ENCODE measurements around the gene WDFY2. TPM values are rescaled to one million over a fixed set of nuclear protein-coding genes. Genes with fewer than 3 reads are reported as not detected.

The WDFY2 gene
- total and polyA plus RNA-seq, 4 donors = 4.6 to 27.3 (median 10.9) TPM

GRCh38 chr13:51805313-51805712, 221.1 kb downstream of the WDFY2 start:
- Histone ChIP-seq H3K4me3 (no peak overlapping the region), H3K36me3 (ENCODE audit: control insufficient read depth in 4 of 4, insufficient read depth in 4 of 4, low read length in 4 of 4) (no peaks in the 10 kb centered on the region), H3K9me3 (ENCODE audit: control insufficient read depth in 4 of 4, insufficient read depth in 3 of 4, low read length in 3 of 4) (no peaks in the 10 kb centered on the region), H3K4me1 (ENCODE audit: control insufficient read depth in 5 of 5, insufficient read depth in 5 of 5, low read length in 5 of 5) (peaks cover 5 to 20% (median 17%) of the 10 kb centered on the region in 5 donors), H3K27ac (ENCODE audit: low read depth in 1 of 2, low read length in 1 of 2) (no peak overlapping the region), H3K9ac (ENCODE audit: insufficient read depth in 1 of 2, low read length in 2 of 2) (no peak overlapping the region), H3K27me3 (ENCODE audit: control insufficient read depth in 3 of 3, insufficient read depth in 3 of 3, low read length in 2 of 3) (no peaks in the 10 kb centered on the region)
- WGBS, 2 donors = 93 to 95% methylated on average over 4 of the region's 4 CpGs
- ATAC-seq (ENCODE audit: insufficient read depth, low FRiP score) (no peak), DNase-seq (no peak)
- no peak for TF ChIP-seq CTCF (IDR thresholded peaks at IDR 0.05; ENCODE audit: control extremely low read depth, extremely low read depth)

GRCh38 chr13:51805925-51806324, 221.7 kb downstream of the WDFY2 start:
- no peak for TF ChIP-seq CTCF (IDR thresholded peaks at IDR 0.05; ENCODE audit: control extremely low read depth, extremely low read depth)
- Histone ChIP-seq H3K27ac (ENCODE audit: low read depth in 1 of 2, low read length in 1 of 2) (no peak overlapping the region), H3K4me3 (no peak overlapping the region), H3K36me3 (ENCODE audit: control insufficient read depth in 4 of 4, insufficient read depth in 4 of 4, low read length in 4 of 4) (no peaks in the 10 kb centered on the region), H3K9me3 (ENCODE audit: control insufficient read depth in 4 of 4, insufficient read depth in 3 of 4, low read length in 3 of 4) (no peaks in the 10 kb centered on the region), H3K4me1 (ENCODE audit: control insufficient read depth in 5 of 5, insufficient read depth in 5 of 5, low read length in 5 of 5) (peaks cover 5 to 20% (median 17%) of the 10 kb centered on the region in 5 donors), H3K9ac (ENCODE audit: insufficient read depth in 1 of 2, low read length in 2 of 2) (no peak overlapping the region), H3K27me3 (ENCODE audit: control insufficient read depth in 3 of 3, insufficient read depth in 3 of 3, low read length in 2 of 3) (no peaks in the 10 kb centered on the region)
- 94 to 100% methylated on average over 2 of the region's 2 CpGs for WGBS, 2 donors
- DNase-seq (no peak), ATAC-seq (ENCODE audit: insufficient read depth, low FRiP score) (no peak)

GRCh38 chr13:51806566-51806965, 222.3 kb downstream of the WDFY2 start:
- ATAC-seq (ENCODE audit: insufficient read depth, low FRiP score) (no peak), DNase-seq (peak in 1 of 3 donors; percentile 46)
- TF ChIP-seq CTCF (IDR thresholded peaks at IDR 0.05; ENCODE audit: control extremely low read depth, extremely low read depth) = no peak
- H3K36me3 ChIP-seq (ENCODE audit: control insufficient read depth in 4 of 4, insufficient read depth in 4 of 4, low read length in 4 of 4) = no peaks in the 10 kb centered on the region
- no peaks in the 10 kb centered on the region for H3K9me3 ChIP-seq (ENCODE audit: control insufficient read depth in 4 of 4, insufficient read depth in 3 of 4, low read length in 3 of 4)
- H3K9ac ChIP-seq (ENCODE audit: insufficient read depth in 1 of 2, low read length in 2 of 2) = no peak overlapping the region
- no peak overlapping the region for H3K27ac ChIP-seq (ENCODE audit: low read depth in 1 of 2, low read length in 1 of 2)
- no peaks in the 10 kb centered on the region for H3K27me3 ChIP-seq (ENCODE audit: control insufficient read depth in 3 of 3, insufficient read depth in 3 of 3, low read length in 2 of 3)
- H3K4me1 ChIP-seq (ENCODE audit: control insufficient read depth in 5 of 5, insufficient read depth in 5 of 5, low read length in 5 of 5) = peaks cover 5 to 20% (median 15%) of the 10 kb centered on the region in 5 donors
- no peak overlapping the region for H3K4me3 ChIP-seq
- WGBS, 2 donors = 67 to 77% methylated on average over 2 of the region's 2 CpGs

GRCh38 chr13:51807041-51807440, 222.8 kb downstream of the WDFY2 start:
- Histone ChIP-seq H3K9ac (ENCODE audit: insufficient read depth in 1 of 2, low read length in 2 of 2) (no peak overlapping the region), H3K9me3 (ENCODE audit: control insufficient read depth in 4 of 4, insufficient read depth in 3 of 4, low read length in 3 of 4) (no peaks in the 10 kb centered on the region), H3K36me3 (ENCODE audit: control insufficient read depth in 4 of 4, insufficient read depth in 4 of 4, low read length in 4 of 4) (no peaks in the 10 kb centered on the region), H3K27ac (ENCODE audit: low read depth in 1 of 2, low read length in 1 of 2) (no peak overlapping the region), H3K27me3 (ENCODE audit: control insufficient read depth in 3 of 3, insufficient read depth in 3 of 3, low read length in 2 of 3) (no peaks in the 10 kb centered on the region), H3K4me3 (no peak overlapping the region), H3K4me1 (ENCODE audit: control insufficient read depth in 5 of 5, insufficient read depth in 5 of 5, low read length in 5 of 5) (peaks cover 5 to 20% (median 10%) of the 10 kb centered on the region in 5 donors)
- TF ChIP-seq CTCF (IDR thresholded peaks at IDR 0.05; ENCODE audit: control extremely low read depth, extremely low read depth) = no peak
- DNase-seq (no peak), ATAC-seq (ENCODE audit: insufficient read depth, low FRiP score) (no peak)
- WGBS, 2 donors = 80 to 81% methylated on average over 5 of the region's 5 CpGs

Data from lung (tissue), 12 donors.